SHP77 (cell line): ENCODE results near the gene ARL6.

Experiments used
- DNase-seq, 2 experiments: peaks; one replicate each; lab custom pipeline; 2025; lab: John Stamatoyannopoulos, UW

ARL6 gene, protein sequence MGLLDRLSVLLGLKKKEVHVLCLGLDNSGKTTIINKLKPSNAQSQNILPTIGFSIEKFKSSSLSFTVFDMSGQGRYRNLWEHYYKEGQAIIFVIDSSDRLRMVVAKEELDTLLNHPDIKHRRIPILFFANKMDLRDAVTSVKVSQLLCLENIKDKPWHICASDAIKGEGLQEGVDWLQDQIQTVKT

GRCh38 chr3:97764407-97765238 lies at the start of gene ARL6:
Gene ARL6, plus strand, starts transcription at chr3:97764758. Its CDS starts 3,350 bp downstream, at chr3:97768108.
- peak; percentile 100 for DNase-seq

GRCh38 chr3:97719156-97719821 lies 45.3 kb upstream of the ARL6 start:
- DNase-seq: peak; percentile 87 to 88

DNA sequence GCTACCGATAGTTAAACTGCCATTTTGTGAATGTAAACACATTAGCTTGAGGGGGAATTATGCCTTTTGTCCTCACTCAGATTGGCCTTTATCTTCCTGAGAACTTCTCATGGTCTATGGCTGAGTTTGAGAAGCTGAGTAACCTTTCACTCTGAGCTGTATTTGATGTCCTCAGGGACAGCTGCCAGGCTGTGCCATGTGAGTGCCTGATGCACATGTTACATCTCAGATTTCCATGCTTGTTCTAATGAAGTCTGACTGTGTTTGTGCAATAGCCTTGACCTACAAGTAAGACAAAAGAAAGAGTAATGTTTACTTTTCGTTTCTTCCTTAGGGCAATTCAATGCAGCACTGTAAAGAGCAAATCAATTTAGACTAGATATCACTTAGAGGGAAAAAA lies 44.1 kb upstream of the ARL6 start:
- peak; percentile 50 to 57 for DNase-seq

DNA sequence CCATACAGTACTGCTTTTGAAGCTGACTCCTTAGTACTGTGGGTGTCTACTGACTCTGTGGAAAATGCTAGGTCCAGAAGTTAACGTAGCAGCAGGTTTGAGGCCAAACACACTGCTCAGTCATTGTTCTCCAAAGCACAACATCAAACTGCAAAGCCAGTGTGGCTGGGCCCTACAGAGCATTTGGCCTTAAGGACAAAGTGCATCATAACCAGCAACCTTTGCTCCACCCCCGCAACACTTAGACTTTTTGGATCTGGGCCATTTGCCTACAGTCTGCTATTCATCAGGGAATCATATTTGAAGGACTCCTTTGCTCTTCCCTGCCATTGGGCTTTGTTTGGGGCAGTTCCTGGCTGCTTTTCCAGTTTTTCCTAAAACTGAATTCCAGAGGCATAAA lies 43.1 kb upstream of the ARL6 start:
- no peak for DNase-seq

DNA sequence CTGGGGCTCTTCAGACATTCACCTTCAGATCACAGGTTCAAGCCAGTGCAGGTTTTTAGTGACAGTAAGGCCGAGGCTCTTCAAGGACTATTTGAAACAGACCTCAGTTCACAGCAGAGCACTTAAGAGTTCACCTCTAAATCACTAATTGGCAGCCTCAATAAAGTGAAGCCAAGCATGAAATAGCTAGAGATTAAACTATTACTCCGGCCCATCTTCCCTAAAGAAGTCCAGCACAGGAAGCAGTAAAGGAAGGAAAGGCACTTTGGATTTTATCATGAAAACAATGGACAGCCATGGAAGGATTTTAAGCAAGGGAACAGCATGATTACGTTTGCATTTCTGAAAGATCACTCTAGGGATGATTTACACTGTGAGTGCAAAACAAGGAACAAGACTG lies 27.6 kb upstream of the ARL6 start:
- DNase-seq: no peak

- DNase-seq: no peak
Observed at GRCh38 chr3:97738761-97739160, 25.8 kb upstream of the ARL6 start.

GRCh38 chr3:97742036-97742435 lies 22.5 kb upstream of the ARL6 start:
- DNase-seq: no peak

- DNase-seq: no peak
Observed at GRCh38 chr3:97744289-97744688, 20.3 kb upstream of the ARL6 start.

DNA sequence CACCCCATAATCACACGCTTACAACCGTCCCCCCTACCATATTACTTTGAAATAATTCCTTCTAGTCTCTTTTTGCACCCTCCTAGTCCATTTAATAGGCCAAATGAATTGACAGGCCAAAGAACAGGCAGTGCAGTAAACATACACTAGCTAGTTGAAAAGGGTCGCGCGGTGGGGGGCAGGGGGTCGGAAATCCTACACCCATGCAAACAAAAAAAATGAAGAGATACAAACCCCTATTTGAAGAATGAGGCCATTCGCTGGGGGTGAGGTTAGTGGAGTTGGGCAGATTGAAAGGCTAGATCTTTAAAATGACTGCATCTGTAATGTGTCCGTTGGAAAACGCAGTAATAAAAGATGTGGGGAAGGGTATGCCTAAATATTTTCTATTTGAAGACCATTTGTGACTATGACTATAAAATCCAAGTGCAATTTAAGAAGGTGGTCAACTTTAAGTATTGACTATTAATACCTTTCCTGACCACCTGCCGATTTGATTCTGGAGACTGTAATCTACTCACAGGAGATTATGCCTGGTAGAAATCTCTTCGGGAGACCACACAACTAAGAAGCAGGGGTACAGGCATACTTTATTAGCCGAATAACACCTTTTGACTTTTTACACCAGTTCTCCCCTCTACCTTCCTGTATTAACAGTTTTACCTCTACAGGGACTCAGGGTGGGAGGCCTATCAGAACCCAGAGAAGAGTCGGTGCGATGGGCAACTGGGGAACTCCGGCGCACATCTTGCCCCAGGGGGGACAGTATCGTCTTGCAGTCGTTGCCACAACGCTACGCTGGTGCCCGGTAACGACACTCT lies 762 bp upstream of the ARL6 start:
- DNase-seq: no peak

DNA sequence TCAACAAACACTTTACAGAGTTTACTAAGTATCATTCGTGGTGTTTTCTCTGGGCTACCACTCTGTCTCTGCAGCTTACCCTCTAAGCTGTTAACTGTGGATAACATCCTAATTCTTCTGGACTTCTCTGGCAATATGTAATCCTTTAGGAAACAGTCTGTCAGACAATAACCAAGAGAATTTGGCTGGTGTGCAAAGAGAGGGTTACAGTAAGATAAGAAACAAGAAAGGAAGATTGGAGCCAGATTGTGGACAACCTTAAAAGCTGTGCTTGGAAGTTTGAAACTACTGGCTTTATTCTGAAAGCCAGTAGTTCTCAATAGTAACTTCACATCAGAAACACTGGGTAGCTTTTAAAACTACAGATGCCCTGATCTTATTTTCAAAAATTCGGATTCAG lies 778 bp downstream of the ARL6 start:
- DNase-seq: no peak

DNA sequence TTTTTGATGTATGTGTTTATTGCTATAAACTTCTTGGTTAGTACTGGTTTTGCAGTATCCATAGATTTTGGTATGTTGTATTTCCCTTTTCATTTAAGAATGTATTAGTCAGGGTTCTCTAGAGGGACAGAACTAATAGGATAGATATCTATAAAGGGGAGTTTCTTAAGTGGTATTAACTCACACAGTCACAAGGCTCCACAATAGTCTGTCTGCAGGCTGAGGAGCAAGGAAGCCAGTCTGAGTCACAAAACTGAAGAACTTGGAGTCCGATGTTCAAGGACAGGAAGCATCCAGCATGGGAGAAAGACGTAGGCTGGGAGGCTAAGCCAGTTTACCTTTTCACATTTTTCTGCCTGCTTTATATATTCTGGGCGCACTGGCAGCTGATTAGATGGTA lies 8.4 kb downstream of the ARL6 start:
- no peak for DNase-seq

DNA sequence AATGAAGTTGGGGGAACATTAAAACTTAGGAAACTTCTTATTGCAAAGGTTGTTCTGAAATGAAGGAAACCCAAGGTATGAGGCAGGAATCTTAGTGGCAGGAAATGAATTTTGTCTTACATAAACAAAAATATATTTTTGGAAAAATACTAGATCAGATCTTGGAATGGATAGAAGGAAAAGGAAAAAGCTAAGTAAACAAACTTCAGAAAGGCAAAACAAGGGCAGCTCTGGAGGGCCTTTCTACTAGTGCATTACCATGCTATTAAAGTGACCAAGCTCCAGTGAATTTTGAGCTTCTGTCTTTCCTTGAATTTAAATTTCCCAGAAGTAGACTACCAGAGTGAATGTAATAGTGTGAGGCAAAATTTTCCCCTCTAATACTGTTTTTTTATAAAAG lies 13.6 kb downstream of the ARL6 start:
- DNase-seq: no peak

DNA sequence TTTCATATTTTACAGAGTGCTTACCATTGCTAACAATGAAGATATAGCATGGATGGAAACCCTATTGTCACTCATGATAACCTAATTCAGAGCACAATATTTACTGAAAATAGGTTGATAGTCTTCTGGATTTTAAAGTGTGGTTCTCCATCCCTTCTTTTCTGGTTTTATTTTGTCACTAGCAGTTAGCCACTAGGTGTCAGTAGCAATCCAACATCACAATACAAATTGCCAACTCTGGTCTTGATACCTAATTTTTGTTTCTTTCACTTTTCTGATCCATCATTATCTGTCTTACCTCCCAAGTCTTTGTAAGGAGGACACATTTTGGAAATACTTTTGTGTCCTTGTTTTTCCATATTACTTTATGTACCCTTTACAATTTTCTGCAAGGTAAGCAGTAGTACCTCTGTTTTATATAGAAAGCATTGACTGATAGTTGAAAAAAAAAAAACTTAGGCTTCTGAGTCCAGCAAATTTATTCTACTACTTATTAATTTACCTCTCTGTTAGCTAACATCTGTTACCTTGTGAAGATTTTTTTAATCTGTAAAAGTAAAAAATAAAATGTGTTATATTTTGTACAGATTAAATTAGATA lies 29.0 kb downstream of the ARL6 start:
- peak; percentile 65 to 67 for DNase-seq

DNA sequence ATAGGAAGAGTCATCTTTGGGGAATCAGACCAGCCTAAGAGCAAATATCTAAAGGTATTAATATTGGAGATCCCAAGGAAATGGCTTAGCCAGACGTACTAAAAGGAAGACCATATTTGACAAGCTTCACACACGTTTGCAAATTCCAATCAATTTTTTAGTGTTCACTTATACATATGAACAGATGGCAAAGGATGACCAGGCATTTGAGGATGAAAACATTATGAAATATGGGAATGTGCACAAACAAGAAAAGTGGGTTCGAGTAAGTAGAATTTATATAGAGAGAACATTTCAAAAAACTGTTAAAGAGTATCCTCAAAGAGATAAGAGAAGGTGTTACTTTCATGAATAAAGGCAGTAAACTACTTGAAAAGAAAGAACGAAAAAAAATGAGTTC lies 31.4 kb downstream of the ARL6 start:
- DNase-seq: no peak

GRCh38 chr3:97804471-97804870 lies 39.9 kb downstream of the ARL6 start:
- no peak for DNase-seq

DNA sequence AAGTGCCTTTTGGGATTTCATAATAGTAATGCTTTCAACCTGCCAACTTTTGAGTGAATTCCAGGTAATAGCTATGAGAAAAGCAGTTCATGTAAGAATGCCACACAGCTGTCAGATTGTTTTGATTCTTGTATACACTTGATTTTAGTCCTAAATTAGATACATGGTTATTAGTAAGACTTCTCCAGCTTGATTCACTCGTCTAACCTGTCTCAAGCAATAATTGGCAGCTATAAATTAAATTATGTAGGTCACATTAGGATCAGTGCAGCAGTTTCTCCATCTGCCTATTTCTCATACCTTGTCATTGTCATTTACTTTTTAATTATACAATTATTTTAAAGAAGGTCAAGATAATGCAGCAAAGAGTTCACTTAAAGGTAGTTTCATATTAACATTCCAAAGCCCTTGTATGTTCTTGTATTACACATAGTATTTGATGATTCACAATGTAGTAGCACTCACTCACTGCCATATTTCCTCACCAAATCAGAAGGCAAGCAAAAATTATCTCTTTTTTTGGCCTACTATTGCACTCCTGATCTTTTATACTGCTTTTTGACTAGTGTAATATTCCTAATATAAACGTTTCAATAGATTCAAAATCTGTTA lies 46.3 kb downstream of the ARL6 start:
- no peak for DNase-seq

- DNase-seq: peak in 1 of 2 experiments; percentile 41
Observed at GRCh38 chr3:97815149-97815917, 50.8 kb downstream of the ARL6 start.

DNA sequence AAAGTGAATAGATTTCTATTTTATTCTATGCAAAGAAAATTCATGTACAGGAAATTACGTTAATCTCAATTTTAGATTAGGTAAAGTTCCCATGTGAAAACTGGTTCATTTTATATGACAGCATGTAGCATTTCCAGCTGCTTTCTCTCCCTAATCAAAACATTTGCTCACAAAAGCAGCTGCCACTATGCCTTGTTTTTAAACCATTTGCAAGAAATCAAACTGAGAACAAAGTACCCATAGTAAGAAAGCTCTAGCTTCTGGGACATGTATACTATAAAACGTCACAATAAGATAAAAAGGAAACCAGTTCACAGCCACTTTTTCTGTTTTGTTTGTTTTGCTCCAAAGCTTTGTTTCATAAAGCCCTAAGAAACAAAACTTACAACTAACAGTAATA lies 52.3 kb downstream of the ARL6 start:
- peak; percentile 21 to 48 for DNase-seq

- DNase-seq: peak; percentile 96
Observed at GRCh38 chr3:97817965-97818364, 53.4 kb downstream of the ARL6 start.

- DNase-seq: peak in 1 of 2 experiments; percentile 16
Observed at GRCh38 chr3:97820780-97821179, 56.2 kb downstream of the ARL6 start.
